ENCODE results near the gene NUP205. TPM values are rescaled to one million over a fixed set of nuclear protein-coding genes. Genes with fewer than 3 reads are reported as not detected.

NUP205 gene
- total RNA-seq, 1 donor from 2014 or later, result 148 TPM

- peaks cover 9% of the 10 kb centered on the region for H3K4me1 Mint-ChIP-seq
- H3K36me3 Mint-ChIP-seq (ENCODE audit: low read depth), result no peaks in the 10 kb centered on the region
- no peak for DNase-seq (ENCODE audit: low read depth, low spot score)
- no peaks in the 10 kb centered on the region for H3K9me3 Mint-ChIP-seq
- H3K27ac Mint-ChIP-seq (ENCODE audit: unreplicated experiment), result no peak overlapping the region
- no peak overlapping the region for H3K4me3 Mint-ChIP-seq
- TF ChIP-seq CTCF (conservative IDR thresholded peaks at IDR 0.05), result no peak
- no peaks in the 10 kb centered on the region for H3K27me3 Mint-ChIP-seq (ENCODE audit: low read depth)
Measured at GRCh38 chr7:135519871-135520270, 37.8 kb upstream of the NUP205 start.

- peaks cover 9% of the 10 kb centered on the region for H3K4me1 Mint-ChIP-seq
- H3K9me3 Mint-ChIP-seq, result no peaks in the 10 kb centered on the region
- no peaks in the 10 kb centered on the region for H3K36me3 Mint-ChIP-seq (ENCODE audit: low read depth)
- DNase-seq (ENCODE audit: low read depth, low spot score), result no peak
- no peak for TF ChIP-seq CTCF (conservative IDR thresholded peaks at IDR 0.05)
- no peaks in the 10 kb centered on the region for H3K27me3 Mint-ChIP-seq (ENCODE audit: low read depth)
- H3K27ac Mint-ChIP-seq (ENCODE audit: unreplicated experiment), result no peak overlapping the region
- H3K4me3 Mint-ChIP-seq, result no peak overlapping the region
Measured at GRCh38 chr7:135522509-135522908, 35.2 kb upstream of the NUP205 start.

GRCh38 chr7:135523146-135523545, 34.6 kb upstream of the NUP205 start:
- no peaks in the 10 kb centered on the region for H3K36me3 Mint-ChIP-seq (ENCODE audit: low read depth)
- no peak for DNase-seq (ENCODE audit: low read depth, low spot score)

GRCh38 chr7:135525426-135525825, 32.3 kb upstream of the NUP205 start:
- H3K27me3 Mint-ChIP-seq (ENCODE audit: low read depth), result no peaks in the 10 kb centered on the region
- no peak for TF ChIP-seq CTCF (conservative IDR thresholded peaks at IDR 0.05)
- no peak overlapping the region for H3K4me3 Mint-ChIP-seq
- H3K9me3 Mint-ChIP-seq, result no peaks in the 10 kb centered on the region
- H3K4me1 Mint-ChIP-seq, result no peaks in the 10 kb centered on the region
- H3K36me3 Mint-ChIP-seq (ENCODE audit: low read depth), result no peaks in the 10 kb centered on the region
- DNase-seq (ENCODE audit: low read depth, low spot score), result no peak
- H3K27ac Mint-ChIP-seq (ENCODE audit: unreplicated experiment), result no peak overlapping the region

More at GRCh38 chr7:135523146-135523545, 34.6 kb upstream of the NUP205 start:
- peaks cover 9% of the 10 kb centered on the region for H3K4me1 Mint-ChIP-seq
- no peak for TF ChIP-seq CTCF (conservative IDR thresholded peaks at IDR 0.05)
- H3K9me3 Mint-ChIP-seq, result no peaks in the 10 kb centered on the region
- no peaks in the 10 kb centered on the region for H3K27me3 Mint-ChIP-seq (ENCODE audit: low read depth)
- no peak overlapping the region for H3K27ac Mint-ChIP-seq (ENCODE audit: unreplicated experiment)
- no peak overlapping the region for H3K4me3 Mint-ChIP-seq

GRCh38 chr7:135527025-135527424, 30.7 kb upstream of the NUP205 start:
- Mint-ChIP-seq H3K27me3 (ENCODE audit: low read depth) (no peaks in the 10 kb centered on the region), H3K9me3 (no peaks in the 10 kb centered on the region), H3K4me3 (no peak overlapping the region), H3K36me3 (ENCODE audit: low read depth) (no peaks in the 10 kb centered on the region), H3K27ac (ENCODE audit: unreplicated experiment) (no peak overlapping the region), H3K4me1 (no peaks in the 10 kb centered on the region)
- TF ChIP-seq CTCF (conservative IDR thresholded peaks at IDR 0.05), result no peak
- DNase-seq (ENCODE audit: low read depth, low spot score), result no peak

GRCh38 chr7:135536150-135536549, 21.6 kb upstream of the NUP205 start:
- H3K9me3 Mint-ChIP-seq, result no peaks in the 10 kb centered on the region
- no peak overlapping the region for H3K4me3 Mint-ChIP-seq
- no peaks in the 10 kb centered on the region for H3K27me3 Mint-ChIP-seq (ENCODE audit: low read depth)
- no peak for TF ChIP-seq CTCF (conservative IDR thresholded peaks at IDR 0.05)
- no peak for DNase-seq (ENCODE audit: low read depth, low spot score)
- H3K36me3 Mint-ChIP-seq (ENCODE audit: low read depth), result no peaks in the 10 kb centered on the region
- no peak overlapping the region for H3K27ac Mint-ChIP-seq (ENCODE audit: unreplicated experiment)
- H3K4me1 Mint-ChIP-seq, result peaks cover 10% of the 10 kb centered on the region
